Measurements from ENCODE around the gene NHLRC3. TPM values are rescaled to one million over a fixed set of nuclear protein-coding genes. Genes with fewer than 3 reads are reported as not detected.
A peak's percentile ranks its signal among the peaks of the same experiment; 100 is the strongest.
"Not testable (repeated sequence)": the region's sequence is repeated elsewhere in the genome, so short reads cannot be mapped to it uniquely, and the experiment has no call there.

Gene NHLRC3
- total RNA-seq, 5 donors from 2014 or later (not counting 1 experiment from before 2014, with no cell fraction given): 16.0 to 22.3 (median 21.8) TPM

DNA sequence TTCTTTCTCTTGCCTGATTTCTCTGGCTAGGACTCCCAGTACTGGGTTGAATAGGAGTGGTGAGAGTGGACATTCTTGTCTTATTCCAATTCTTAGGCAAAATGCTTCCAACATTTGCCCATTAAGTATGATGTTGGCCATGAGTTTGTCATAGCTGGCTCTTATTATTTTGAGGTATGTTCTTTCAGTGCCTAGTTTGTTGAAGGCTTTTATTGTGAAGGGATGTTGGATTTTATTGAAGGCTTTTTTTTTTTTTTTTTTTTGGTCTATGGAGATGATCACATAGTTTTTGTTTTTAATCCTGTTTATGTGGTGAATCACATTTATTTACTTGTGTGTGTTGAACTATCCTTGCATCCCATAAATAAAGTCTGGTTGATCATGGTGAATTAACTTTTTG is 19.8 kb downstream of the NHLRC3 start:
- no peak overlapping the region for H3K4me3 Mint-ChIP-seq
- ChIA-PET CTCF (interaction anchor here in 1 of 2 donors (0.7 kb wide), 1 partner anchor 35 kb away, joined by 11 read pairs; no protein-coding TSS in a partner anchor), POLR2A (no interaction called here)
- no peaks in the 10 kb centered on the region for H3K4me1 ChIP-seq (ENCODE audit: control insufficient read depth in 1 of 2, extremely low read depth in 1 of 2, insufficient read depth in 2 of 2, low read length in 2 of 2)
- peaks cover 3% of the 10 kb centered on the region in 3 donors for H3K9me3 Mint-ChIP-seq
- ATAC-seq (replicated peaks in 1 of 4) (no peak), DNase-seq (no peak)
- H3K27ac Mint-ChIP-seq: no peak overlapping the region
- no peaks in the 10 kb centered on the region for H3K27me3 Mint-ChIP-seq
- no peak overlapping the region for H3K4me3 ChIP-seq (ENCODE audit: control insufficient read depth in 1 of 2, extremely low read depth in 1 of 2, low read length in 1 of 2)
- H3K9me3 ChIP-seq: no peaks in the 10 kb centered on the region
- H3K4me1 Mint-ChIP-seq: peaks cover 32 to 42% (median 35%) of the 10 kb centered on the region in 3 donors
- H3K27ac ChIP-seq (ENCODE audit: low read length): no peak overlapping the region
- peaks cover 0 to 3% of the 10 kb centered on the region in 2 donors for H3K36me3 ChIP-seq (ENCODE audit: control insufficient read depth in 2 of 2, extremely low read depth in 1 of 2, insufficient read depth in 1 of 2, low read length in 1 of 2)
- peaks cover 35% of the 10 kb centered on the region for H3K36me3 Mint-ChIP-seq
- no peaks in the 10 kb centered on the region for H3K27me3 ChIP-seq (replicated peaks in 1 of 2; ENCODE audit: control insufficient read depth in 2 of 2, extremely low read depth in 1 of 2, insufficient read depth in 2 of 2, low read length in 1 of 2)

DNA sequence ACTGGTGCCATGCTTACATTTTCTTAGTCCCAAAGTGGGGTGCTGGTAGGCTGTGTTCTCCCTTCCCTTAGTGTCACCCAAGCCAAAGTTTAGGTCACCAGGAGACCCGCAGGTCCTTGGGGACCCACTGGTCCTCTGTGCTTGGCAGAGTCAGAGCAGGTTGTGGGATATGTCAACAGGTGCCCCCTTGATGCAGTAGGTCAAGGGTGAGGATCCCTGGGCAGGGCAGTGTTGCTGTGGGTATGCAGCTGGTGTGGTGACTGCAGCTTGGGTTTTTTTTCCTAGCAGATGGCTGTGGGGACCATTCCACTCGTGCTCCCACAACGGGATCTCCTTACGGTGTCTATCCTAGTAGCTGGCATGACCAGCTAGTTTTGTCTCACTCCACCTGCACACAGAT is 23.7 kb downstream of the NHLRC3 start:
- Histone ChIP-seq H3K4me1 (ENCODE audit: control insufficient read depth in 1 of 2, extremely low read depth in 1 of 2, insufficient read depth in 2 of 2, low read length in 2 of 2) (no peaks in the 10 kb centered on the region), H3K9me3 (no peaks in the 10 kb centered on the region), H3K4me3 (ENCODE audit: control insufficient read depth in 1 of 2, extremely low read depth in 1 of 2, low read length in 1 of 2) (no peak overlapping the region), H3K27me3 (replicated peaks in 1 of 2; ENCODE audit: control insufficient read depth in 2 of 2, extremely low read depth in 1 of 2, insufficient read depth in 2 of 2, low read length in 1 of 2) (no peaks in the 10 kb centered on the region), H3K27ac (ENCODE audit: low read length) (no peak overlapping the region), H3K36me3 (ENCODE audit: control insufficient read depth in 2 of 2, extremely low read depth in 1 of 2, insufficient read depth in 1 of 2, low read length in 1 of 2) (no peaks in the 10 kb centered on the region)
- Mint-ChIP-seq H3K9me3 (peaks cover 0 to 7% (median 4%) of the 10 kb centered on the region in 3 donors), H3K27me3 (no peaks in the 10 kb centered on the region), H3K4me1 (peaks cover 21 to 29% (median 26%) of the 10 kb centered on the region in 3 donors), H3K36me3 (peaks cover 38% of the 10 kb centered on the region), H3K27ac (no peak overlapping the region), H3K4me3 (no peak overlapping the region)
- 100% methylated on average over 1 of the region's 4 CpGs for WGBS (ENCODE audit: insufficient coverage)
- ATAC-seq (replicated peaks in 1 of 4): no peak
- CTCF ChIA-PET: no interaction called here
- no peak for DNase-seq
- POLR2A ChIA-PET: no interaction called here

DNA sequence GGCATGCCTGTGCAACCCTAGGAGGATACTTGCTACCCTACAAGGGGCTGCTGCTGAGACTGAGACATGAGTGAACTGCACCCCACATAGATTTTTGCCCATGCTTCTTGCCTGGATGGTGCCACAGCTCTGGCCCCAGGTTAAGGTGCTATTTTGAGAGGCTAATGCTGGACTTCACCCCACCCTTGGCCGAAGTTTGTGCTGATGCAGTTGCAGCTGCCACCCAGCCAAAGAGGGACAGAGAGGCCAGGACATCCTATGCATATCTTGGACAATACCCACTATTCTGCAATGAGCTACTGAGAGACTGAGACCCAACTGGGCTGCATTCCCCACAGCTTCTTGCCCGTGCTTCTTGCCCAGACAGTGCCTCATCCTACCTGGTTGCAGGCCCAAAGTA is 34.6 kb downstream of the NHLRC3 start:
- no peak for ATAC-seq (replicated peaks in 1 of 4)
- POLR2A ChIA-PET: no interaction called here

DNA sequence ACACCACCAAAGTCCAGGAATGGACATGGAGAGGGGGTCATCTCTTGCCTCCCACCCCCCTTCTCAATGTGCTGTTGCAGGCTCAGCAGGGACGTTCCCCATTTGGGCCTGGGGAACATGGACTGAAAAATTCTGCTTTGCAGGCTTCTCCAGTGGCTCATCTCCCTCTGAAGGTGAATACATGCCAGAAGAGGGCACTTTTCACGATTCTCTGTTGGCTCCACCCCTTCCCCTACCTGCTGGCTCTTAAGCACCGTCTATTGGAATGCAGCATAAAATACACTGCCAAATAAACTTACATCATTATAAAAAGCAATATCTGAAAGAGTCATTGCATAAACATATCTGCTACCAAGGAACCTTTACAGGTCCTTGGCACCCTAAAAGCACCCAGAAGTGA is 35.7 kb downstream of the NHLRC3 start:
- CTCF ChIA-PET: no interaction called here
- no peaks in the 10 kb centered on the region for H3K36me3 Mint-ChIP-seq
- DNase-seq (no peak), ATAC-seq (replicated peaks in 1 of 4) (no peak)
- no peaks in the 10 kb centered on the region for H3K9me3 ChIP-seq
- no peaks in the 10 kb centered on the region for H3K4me1 ChIP-seq (ENCODE audit: control insufficient read depth in 1 of 2, extremely low read depth in 1 of 2, insufficient read depth in 2 of 2, low read length in 2 of 2)
- POLR2A ChIA-PET: no interaction called here
- no peak overlapping the region for H3K4me3 Mint-ChIP-seq
- WGBS (ENCODE audit: insufficient coverage): 56% methylated on average over 3 of the region's 3 CpGs
- peaks cover 0 to 13% (median 0%) of the 10 kb centered on the region in 3 donors for H3K9me3 Mint-ChIP-seq
- no peak overlapping the region for H3K27ac ChIP-seq (ENCODE audit: low read length)
- no peak overlapping the region for H3K4me3 ChIP-seq (ENCODE audit: control insufficient read depth in 1 of 2, extremely low read depth in 1 of 2, low read length in 1 of 2)
- no peaks in the 10 kb centered on the region for H3K36me3 ChIP-seq (ENCODE audit: control insufficient read depth in 2 of 2, extremely low read depth in 1 of 2, insufficient read depth in 1 of 2, low read length in 1 of 2)
- peaks cover 37% of the 10 kb centered on the region in 2 donors for H3K27me3 Mint-ChIP-seq
- no peaks in the 10 kb centered on the region for H3K4me1 Mint-ChIP-seq
- H3K27me3 ChIP-seq (replicated peaks in 1 of 2; ENCODE audit: control insufficient read depth in 2 of 2, extremely low read depth in 1 of 2, insufficient read depth in 2 of 2, low read length in 1 of 2): peaks cover 0 to 18% of the 10 kb centered on the region in 2 experiments
- peak overlapping the region in 1 of 2 donors; percentile 11 for H3K27ac Mint-ChIP-seq

More for the DNA sequence above, 34.6 kb downstream of the NHLRC3 start:
- no peaks in the 10 kb centered on the region for H3K36me3 Mint-ChIP-seq
- no peak overlapping the region for H3K4me3 Mint-ChIP-seq
- CTCF ChIA-PET: interaction anchor here in 1 of 2 donors (0.5 kb wide), 1 partner anchor 70 kb away, joined by 3 read pairs; no protein-coding TSS in a partner anchor
- WGBS (ENCODE audit: insufficient coverage): 71% methylated on average over 2 of the region's 2 CpGs
- Histone ChIP-seq H3K4me1 (ENCODE audit: control insufficient read depth in 1 of 2, extremely low read depth in 1 of 2, insufficient read depth in 2 of 2, low read length in 2 of 2) (no peaks in the 10 kb centered on the region), H3K27ac (ENCODE audit: low read length) (no peak overlapping the region), H3K27me3 (replicated peaks in 1 of 2; ENCODE audit: control insufficient read depth in 2 of 2, extremely low read depth in 1 of 2, insufficient read depth in 2 of 2, low read length in 1 of 2) (peaks cover 0 to 18% of the 10 kb centered on the region in 2 experiments), H3K9me3 (no peaks in the 10 kb centered on the region), H3K4me3 (ENCODE audit: control insufficient read depth in 1 of 2, extremely low read depth in 1 of 2, low read length in 1 of 2) (no peak overlapping the region), H3K36me3 (ENCODE audit: control insufficient read depth in 2 of 2, extremely low read depth in 1 of 2, insufficient read depth in 1 of 2, low read length in 1 of 2) (no peaks in the 10 kb centered on the region)
- peaks cover 0 to 13% (median 0%) of the 10 kb centered on the region in 3 donors for H3K9me3 Mint-ChIP-seq
- no peak for DNase-seq
- H3K27ac Mint-ChIP-seq: no peak overlapping the region
- H3K4me1 Mint-ChIP-seq: no peaks in the 10 kb centered on the region
- H3K27me3 Mint-ChIP-seq: peaks cover 37% of the 10 kb centered on the region in 2 donors

DNA sequence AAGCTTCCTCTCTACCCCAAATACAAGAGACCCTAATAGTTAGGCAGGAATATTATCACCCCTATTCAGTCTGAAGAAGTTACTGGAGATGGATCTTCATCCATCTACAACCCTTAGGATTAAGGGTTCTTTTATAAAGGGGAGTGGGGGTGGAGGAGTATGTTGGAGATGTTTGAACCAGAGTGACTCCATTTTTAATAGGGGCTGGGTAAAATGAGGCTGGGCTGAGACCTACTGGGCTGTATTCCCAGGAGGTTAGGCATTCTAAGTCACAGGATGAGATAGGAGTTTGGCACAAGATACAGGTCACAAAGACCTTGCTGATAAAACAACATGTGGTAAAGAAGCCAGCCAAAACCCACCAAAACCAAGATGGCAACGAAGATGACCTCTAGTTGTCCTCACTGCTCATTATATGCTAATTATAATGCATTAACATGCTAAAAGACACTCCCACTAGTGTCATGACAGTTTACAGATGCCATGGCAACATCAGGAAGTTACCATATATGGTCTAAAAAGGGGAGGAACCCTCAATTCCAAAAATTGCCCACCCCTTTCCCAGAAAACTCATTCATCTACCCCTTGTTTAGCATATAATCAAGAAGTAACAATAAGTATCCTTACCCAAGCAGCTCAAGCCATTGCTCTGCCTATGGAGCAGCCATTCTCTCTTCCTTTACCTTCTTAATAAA is 48.1 kb downstream of the NHLRC3 start:
- H3K36me3 Mint-ChIP-seq; H3K27me3 ChIP-seq (replicated peaks in 1 of 2; ENCODE audit: control insufficient read depth in 2 of 2, extremely low read depth in 1 of 2, insufficient read depth in 2 of 2, low read length in 1 of 2); H3K4me3 ChIP-seq (ENCODE audit: control insufficient read depth in 1 of 2, extremely low read depth in 1 of 2, low read length in 1 of 2); H3K4me1 ChIP-seq (ENCODE audit: control insufficient read depth in 1 of 2, extremely low read depth in 1 of 2, insufficient read depth in 2 of 2, low read length in 2 of 2); H3K4me3 Mint-ChIP-seq; H3K27ac Mint-ChIP-seq; POLR2A ChIA-PET; H3K27ac ChIP-seq (ENCODE audit: low read length); H3K9me3 Mint-ChIP-seq; ATAC-seq (replicated peaks in 1 of 4); H3K36me3 ChIP-seq (ENCODE audit: control insufficient read depth in 2 of 2, extremely low read depth in 1 of 2, insufficient read depth in 1 of 2, low read length in 1 of 2); DNase-seq; CTCF ChIA-PET; H3K9me3 ChIP-seq; H3K4me1 Mint-ChIP-seq: not testable (repeated sequence)
- WGBS (ENCODE audit: insufficient coverage): no CpG with 5 or more reads among the region's 1 CpG
- H3K27me3 Mint-ChIP-seq: peaks cover 6 to 11% of the 10 kb centered on the region in 2 donors

DNA sequence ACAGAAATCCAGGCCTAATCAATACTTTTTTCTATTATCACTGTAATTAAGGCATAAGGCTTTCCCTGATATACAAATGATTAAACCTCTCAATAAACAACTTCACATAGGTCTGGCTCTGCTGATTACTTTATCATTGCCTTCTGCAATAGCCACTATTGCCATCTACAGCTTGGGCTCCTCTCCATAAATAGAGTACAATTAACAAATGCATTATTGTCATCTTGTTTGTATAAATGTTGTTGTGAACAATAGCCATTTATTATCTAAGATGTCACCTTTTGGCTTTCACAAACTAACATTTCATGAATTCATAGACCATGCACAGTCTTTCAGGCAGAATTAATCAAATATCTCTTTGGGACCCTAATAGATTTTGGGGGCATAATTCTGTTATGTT is 53.3 kb downstream of the NHLRC3 start:
- H3K27me3 ChIP-seq (replicated peaks in 1 of 2; ENCODE audit: control insufficient read depth in 2 of 2, extremely low read depth in 1 of 2, insufficient read depth in 2 of 2, low read length in 1 of 2): no peaks in the 10 kb centered on the region
- Mint-ChIP-seq H3K4me3 (no peak overlapping the region), H3K27me3 (peaks cover 2 to 3% of the 10 kb centered on the region in 2 donors), H3K36me3 (no peaks in the 10 kb centered on the region), H3K27ac (no peak overlapping the region), H3K9me3 (no peaks in the 10 kb centered on the region), H3K4me1 (peaks cover 0 to 20% (median 7%) of the 10 kb centered on the region in 3 donors)
- H3K4me1 ChIP-seq (ENCODE audit: control insufficient read depth in 1 of 2, extremely low read depth in 1 of 2, insufficient read depth in 2 of 2, low read length in 2 of 2): no peaks in the 10 kb centered on the region
- H3K36me3 ChIP-seq (ENCODE audit: control insufficient read depth in 2 of 2, extremely low read depth in 1 of 2, insufficient read depth in 1 of 2, low read length in 1 of 2): no peaks in the 10 kb centered on the region
- ChIA-PET POLR2A (no interaction called here), CTCF (no interaction called here)
- no peaks in the 10 kb centered on the region for H3K9me3 ChIP-seq
- H3K4me3 ChIP-seq (ENCODE audit: control insufficient read depth in 1 of 2, extremely low read depth in 1 of 2, low read length in 1 of 2): no peak overlapping the region
- DNase-seq (no peak), ATAC-seq (replicated peaks in 1 of 4) (no peak)
- H3K27ac ChIP-seq (ENCODE audit: low read length): no peak overlapping the region

All from T-cell (primary cell).